Stomach smooth muscle (tissue), 2 donors: ENCODE data around the gene SMIM10L1.

Source experiments
- H3K27ac ChIP-seq: one replicate; pipeline ENCODE4 v1.7.0; 2013; ENCODE audit warnings: mild to moderate bottlenecking, low read length, inconsistent platforms
- H3K27me3 ChIP-seq, 2 donors: one replicate each; pipeline ENCODE4 v1.7.0; 2013; ENCODE audit warnings: low read length in 2 of 2; ENCODE audit not compliant: insufficient read depth in 2 of 2, control insufficient read depth in 1 of 2
- H3K36me3 ChIP-seq, 2 donors: one replicate each; pipeline ENCODE4 v1.7.0; 2013; ENCODE audit warnings: low read length in 2 of 2; ENCODE audit not compliant: control insufficient read depth in 2 of 2, insufficient read depth in 2 of 2
- H3K4me1 ChIP-seq: one replicate; pipeline ENCODE4 v1.7.0; 2013; ENCODE audit warnings: low read length; ENCODE audit not compliant: control insufficient read depth, insufficient read depth
- H3K4me3 ChIP-seq, 2 donors: one replicate each; pipeline ENCODE4 v1.7.0; 2013; ENCODE audit warnings: low read length in 2 of 2
- H3K9ac ChIP-seq, 2 donors: one replicate each; pipeline ENCODE4 v1.7.0; 2013; ENCODE audit warnings: low read length in 2 of 2, mild to moderate bottlenecking in 1 of 2
- H3K9me3 ChIP-seq, 2 donors: one replicate each; pipeline ENCODE4 v1.7.0; 2013; ENCODE audit warnings: low read length in 2 of 2; ENCODE audit not compliant: control insufficient read depth in 2 of 2
- donor health status: healthy.
- donor health status: Pancreatic carcinoma.

SMIM10L1 gene

DNA sequence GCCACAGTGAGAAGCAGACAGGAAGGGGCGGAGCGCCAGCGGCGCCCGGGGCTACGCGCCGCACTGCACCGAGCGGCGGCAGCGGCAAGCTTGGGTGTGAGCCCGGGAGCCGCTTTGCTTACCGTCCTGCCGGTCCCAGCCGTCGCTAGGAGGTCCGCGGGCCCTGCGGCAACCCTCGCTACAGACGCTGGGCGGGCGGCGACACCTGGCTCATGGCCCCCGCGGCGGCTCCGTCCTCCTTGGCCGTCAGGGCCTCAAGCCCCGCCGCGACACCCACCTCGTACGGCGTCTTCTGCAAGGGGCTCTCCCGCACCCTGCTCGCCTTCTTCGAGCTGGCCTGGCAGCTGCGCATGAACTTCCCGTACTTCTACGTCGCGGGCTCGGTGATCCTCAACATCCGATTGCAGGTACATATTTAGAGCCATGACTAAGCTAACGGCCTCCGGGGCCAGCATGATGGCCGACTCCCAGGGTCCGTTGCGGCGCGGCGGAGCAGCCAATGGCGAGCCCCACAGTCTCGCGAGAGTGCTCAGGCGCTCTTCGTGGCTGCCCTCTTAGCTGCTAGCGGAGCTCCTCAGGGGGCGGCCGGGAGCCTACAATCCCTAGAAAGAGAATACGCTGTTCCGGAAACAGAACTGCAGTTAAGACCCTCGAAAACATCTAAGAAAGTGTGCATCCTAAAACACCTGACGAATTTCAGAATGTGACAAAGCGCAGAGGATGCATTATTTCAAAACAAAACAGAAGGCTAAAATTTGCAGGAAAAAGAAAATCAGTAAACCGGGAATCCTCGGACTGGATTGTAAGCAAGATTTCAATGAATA, at the start of gene SMIM10L1:
SMIM10L1 (plus strand) TSS at position 50 of the 824 bp plus-strand sequence; CDS start at position 213, 163 bp downstream.
- Histone ChIP-seq H3K4me3 (peak within 1 kb of the TSS; percentile 70 to 88), H3K9me3 (no peaks in the 10 kb centered on the region), H3K9ac (peak within 1 kb of the TSS; percentile 69 to 91), H3K27ac (peak within 1 kb of the TSS; percentile 88), H3K36me3 (no peaks in the 10 kb centered on the region), H3K4me1 (peaks cover 5% of the 10 kb centered on the region), H3K27me3 (peaks cover 0 to 3% of the 10 kb centered on the region in 2 donors)

DNA sequence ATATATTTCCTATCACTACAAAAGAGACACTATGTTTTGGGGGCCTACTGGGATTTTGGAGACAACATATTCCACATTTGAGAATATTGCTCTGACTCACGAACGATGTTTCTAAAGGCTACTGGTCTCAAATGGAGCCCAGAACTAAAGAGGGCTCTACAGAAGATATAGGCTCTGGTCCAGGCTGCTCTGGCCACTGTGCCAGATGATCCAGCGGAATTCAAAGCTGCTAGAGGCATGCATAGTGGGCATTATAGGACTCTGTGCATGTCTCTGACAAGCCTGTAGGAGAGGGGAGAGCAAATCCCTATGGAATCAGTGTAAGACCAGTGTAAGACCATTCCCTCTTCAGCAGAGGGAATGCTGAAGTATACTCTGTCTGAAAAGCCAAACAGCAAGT, 40.6 kb upstream of the SMIM10L1 start:
- no peak overlapping the region for H3K9ac ChIP-seq
- no peak overlapping the region for H3K27ac ChIP-seq
- H3K4me3 ChIP-seq = no peak overlapping the region
- H3K9me3 ChIP-seq = no peaks in the 10 kb centered on the region
- no peaks in the 10 kb centered on the region for H3K4me1 ChIP-seq
- H3K27me3 ChIP-seq = no peaks in the 10 kb centered on the region
- no peaks in the 10 kb centered on the region for H3K36me3 ChIP-seq

DNA sequence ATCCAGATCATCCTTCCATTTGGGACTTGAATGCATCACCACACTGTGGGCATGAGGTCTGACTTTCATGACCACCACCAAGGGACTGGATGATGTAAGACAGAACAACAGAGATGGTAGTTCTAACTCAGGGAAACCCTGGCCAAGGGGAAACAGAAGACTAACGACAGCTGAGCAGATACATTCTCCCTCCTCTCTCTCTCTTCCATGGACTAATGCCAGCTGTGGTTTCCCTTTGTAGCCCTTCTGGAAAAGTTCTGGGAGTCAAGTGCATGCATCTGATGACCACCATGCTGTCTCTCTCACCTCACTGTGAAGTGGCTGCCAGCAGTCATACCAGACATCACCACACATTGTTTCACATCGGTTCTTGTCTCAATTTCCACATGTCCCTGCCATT, 40.0 kb upstream of the SMIM10L1 start:
- no peaks in the 10 kb centered on the region for H3K27me3 ChIP-seq
- no peaks in the 10 kb centered on the region for H3K9me3 ChIP-seq
- no peak overlapping the region for H3K4me3 ChIP-seq
- no peaks in the 10 kb centered on the region for H3K36me3 ChIP-seq
- no peak overlapping the region for H3K27ac ChIP-seq
- H3K4me1 ChIP-seq = no peaks in the 10 kb centered on the region
- no peak overlapping the region for H3K9ac ChIP-seq

DNA sequence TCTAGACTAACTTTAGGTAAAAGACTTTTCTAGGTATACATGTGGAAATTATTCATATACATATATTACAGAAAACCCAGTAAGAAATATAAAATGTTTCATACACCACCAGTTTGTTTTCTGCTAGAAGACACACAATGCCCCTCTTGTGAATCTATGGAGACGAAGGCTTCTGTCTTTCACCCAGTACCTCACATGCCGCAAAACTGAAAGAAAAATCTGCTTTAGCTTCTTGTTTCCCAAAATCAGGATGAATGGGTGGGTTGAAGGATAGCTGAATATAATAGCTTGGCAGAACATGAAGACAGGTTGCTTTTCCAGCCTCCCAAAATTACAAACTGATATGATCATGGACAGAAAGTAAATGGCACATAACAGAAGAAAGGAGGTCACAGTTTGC, 37.8 kb upstream of the SMIM10L1 start:
- Histone ChIP-seq H3K9ac (no peak overlapping the region), H3K36me3 (no peaks in the 10 kb centered on the region), H3K4me3 (no peak overlapping the region), H3K27me3 (no peaks in the 10 kb centered on the region), H3K4me1 (no peaks in the 10 kb centered on the region), H3K9me3 (no peaks in the 10 kb centered on the region), H3K27ac (no peak overlapping the region)

DNA sequence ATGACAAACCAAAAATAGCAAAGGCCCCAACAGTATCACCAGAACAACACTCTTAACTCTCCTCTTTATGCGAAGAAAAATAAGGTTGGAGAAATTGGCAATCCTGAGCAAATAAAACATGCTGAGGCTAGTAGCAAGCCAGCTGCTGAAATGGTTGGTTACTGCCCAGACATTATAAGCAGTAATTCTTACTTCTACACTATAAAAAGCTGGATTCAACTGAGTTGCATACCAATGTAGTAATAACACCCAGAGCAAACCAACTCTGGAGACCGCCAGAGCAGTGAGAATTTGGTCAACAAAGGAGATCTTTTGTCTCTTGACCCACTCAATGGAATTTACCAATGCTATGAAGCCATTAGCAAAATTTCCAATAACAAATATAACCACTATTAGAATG, 37.2 kb upstream of the SMIM10L1 start:
- H3K36me3 ChIP-seq = no peaks in the 10 kb centered on the region
- H3K27me3 ChIP-seq = no peaks in the 10 kb centered on the region
- H3K4me3 ChIP-seq = no peak overlapping the region
- H3K27ac ChIP-seq = no peak overlapping the region
- no peak overlapping the region for H3K9ac ChIP-seq
- no peaks in the 10 kb centered on the region for H3K4me1 ChIP-seq
- H3K9me3 ChIP-seq = no peaks in the 10 kb centered on the region

DNA sequence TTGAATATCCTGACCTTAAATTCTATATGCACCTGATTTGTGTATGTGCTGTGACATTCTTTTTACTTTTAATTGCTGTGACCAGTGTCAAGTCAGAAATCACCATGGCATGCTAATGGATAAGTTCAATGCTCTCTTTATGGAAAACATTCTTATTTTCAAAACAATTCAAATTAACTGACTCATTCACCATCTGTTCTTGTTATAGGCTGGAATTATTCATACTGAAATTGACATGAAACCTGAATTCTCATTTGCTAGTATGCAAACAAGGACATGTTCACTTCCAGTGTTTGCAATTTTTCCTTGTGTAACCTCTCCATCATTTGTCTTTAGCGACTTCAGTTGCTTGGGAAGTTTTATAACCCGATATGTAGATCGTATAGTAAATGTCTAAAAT, 36.7 kb upstream of the SMIM10L1 start, which contains the start of gene TAS2R30:
TAS2R30 (minus strand) TSS at position 340 of the 400 bp plus-strand sequence. CDS start 400 bp downstream, outside the sequence.
- no peak within 1 kb of the TSS for H3K4me3 ChIP-seq
- no peaks in the 10 kb centered on the region for H3K4me1 ChIP-seq
- no peaks in the 10 kb centered on the region for H3K36me3 ChIP-seq
- no peaks in the 10 kb centered on the region for H3K27me3 ChIP-seq
- no peaks in the 10 kb centered on the region for H3K9me3 ChIP-seq
- H3K27ac ChIP-seq = no peak within 1 kb of the TSS
- no peak within 1 kb of the TSS for H3K9ac ChIP-seq

DNA sequence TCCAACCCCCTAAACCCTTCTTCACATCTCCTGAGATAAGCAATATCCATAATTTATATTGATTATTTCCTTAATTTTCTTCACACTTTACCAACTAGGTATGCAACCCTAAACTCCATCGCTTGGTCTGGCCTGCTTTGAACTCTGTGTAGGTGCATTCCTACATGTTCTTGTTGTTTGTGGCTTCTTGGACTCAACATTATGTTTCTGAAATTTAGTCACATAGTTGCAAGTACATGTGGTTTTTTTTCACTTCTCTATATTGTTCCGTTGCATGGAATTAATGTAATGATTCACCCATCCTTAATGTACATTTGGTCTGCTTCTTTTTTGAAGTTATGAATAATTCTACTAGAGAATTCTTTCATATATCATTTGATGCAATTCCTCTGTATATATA, 34.9 kb upstream of the SMIM10L1 start:
- Histone ChIP-seq H3K27ac (no peak overlapping the region), H3K36me3 (no peaks in the 10 kb centered on the region)

DNA sequence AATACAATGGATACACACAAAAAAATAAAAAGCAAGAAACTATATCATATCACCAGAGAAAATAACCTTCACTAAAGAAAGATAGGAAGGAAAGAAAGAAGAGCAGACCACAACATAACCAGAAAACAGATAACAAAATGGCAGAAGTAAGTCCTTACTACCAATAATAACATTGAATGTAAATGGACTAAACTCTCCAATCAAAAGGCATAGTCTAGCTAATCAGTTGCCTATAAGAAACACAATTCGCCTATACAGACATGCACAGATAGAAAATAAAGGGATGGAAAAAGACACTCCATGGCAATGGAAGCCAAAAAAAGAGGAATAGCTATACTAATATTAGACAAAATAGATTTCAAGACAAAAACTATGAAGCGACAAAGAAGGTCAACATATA, 27.6 kb upstream of the SMIM10L1 start:
- no peak overlapping the region for H3K9ac ChIP-seq
- H3K27me3 ChIP-seq = no peaks in the 10 kb centered on the region
- H3K9me3 ChIP-seq = peaks cover 0 to 4% of the 10 kb centered on the region in 2 donors

More for the DNA sequence above, 34.9 kb upstream of the SMIM10L1 start:
- H3K4me3 ChIP-seq = no peak overlapping the region
- no peaks in the 10 kb centered on the region for H3K4me1 ChIP-seq
- no peaks in the 10 kb centered on the region for H3K9me3 ChIP-seq
- no peak overlapping the region for H3K9ac ChIP-seq
- H3K27me3 ChIP-seq = no peaks in the 10 kb centered on the region

DNA sequence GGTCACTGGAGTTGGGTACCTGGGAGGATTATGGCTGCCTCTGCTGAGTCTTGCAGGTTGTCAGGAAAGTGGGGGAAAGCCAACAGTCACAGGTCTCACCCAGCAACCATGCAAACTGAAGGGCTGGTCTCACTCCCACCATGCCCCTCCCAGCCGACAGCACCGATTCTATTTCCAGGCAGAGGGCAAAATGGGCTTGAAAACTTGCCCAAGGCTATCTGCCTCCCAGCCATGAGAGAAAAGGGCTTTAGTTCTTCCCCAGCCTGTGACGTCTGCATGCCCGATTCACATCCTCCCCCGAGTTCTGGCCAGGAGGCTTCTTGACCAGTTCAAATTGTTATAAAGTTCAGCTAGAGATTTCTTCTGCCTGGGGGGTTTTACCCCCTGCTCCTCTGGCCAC, 26.7 kb upstream of the SMIM10L1 start:
- peaks cover 0 to 4% of the 10 kb centered on the region in 2 donors for H3K9me3 ChIP-seq
- H3K27me3 ChIP-seq = no peaks in the 10 kb centered on the region
- H3K4me3 ChIP-seq = no peak overlapping the region
- no peaks in the 10 kb centered on the region for H3K4me1 ChIP-seq
- H3K27ac ChIP-seq = no peak overlapping the region
- H3K9ac ChIP-seq = no peak overlapping the region
- no peaks in the 10 kb centered on the region for H3K36me3 ChIP-seq

More for the DNA sequence above, 27.6 kb upstream of the SMIM10L1 start:
- H3K4me3 ChIP-seq = no peak overlapping the region
- no peak overlapping the region for H3K27ac ChIP-seq
- H3K4me1 ChIP-seq = no peaks in the 10 kb centered on the region
- H3K36me3 ChIP-seq = no peaks in the 10 kb centered on the region

DNA sequence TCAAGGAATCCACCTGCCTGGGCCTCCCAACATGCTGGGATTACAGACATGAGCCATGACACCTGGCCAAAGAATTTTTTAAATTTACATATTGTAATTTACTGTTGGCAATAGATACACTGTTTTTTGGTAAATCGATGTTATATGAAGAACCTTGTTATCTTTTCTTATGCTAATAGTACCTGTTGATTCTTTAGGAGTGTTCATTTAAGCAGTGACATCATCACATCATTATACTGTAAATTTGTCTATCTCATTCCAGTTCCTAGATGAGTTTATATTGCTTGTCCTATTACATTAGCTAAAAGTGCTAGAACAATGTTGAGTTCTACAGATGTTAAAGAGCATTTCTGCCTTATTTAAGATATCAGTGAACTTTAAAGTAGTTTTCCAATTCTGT, 23.6 kb upstream of the SMIM10L1 start:
- Histone ChIP-seq H3K9ac (no peak overlapping the region), H3K36me3 (no peaks in the 10 kb centered on the region), H3K27me3 (no peaks in the 10 kb centered on the region), H3K27ac (no peak overlapping the region), H3K4me1 (no peaks in the 10 kb centered on the region), H3K9me3 (peaks cover 0 to 4% of the 10 kb centered on the region in 2 donors), H3K4me3 (no peak overlapping the region)

DNA sequence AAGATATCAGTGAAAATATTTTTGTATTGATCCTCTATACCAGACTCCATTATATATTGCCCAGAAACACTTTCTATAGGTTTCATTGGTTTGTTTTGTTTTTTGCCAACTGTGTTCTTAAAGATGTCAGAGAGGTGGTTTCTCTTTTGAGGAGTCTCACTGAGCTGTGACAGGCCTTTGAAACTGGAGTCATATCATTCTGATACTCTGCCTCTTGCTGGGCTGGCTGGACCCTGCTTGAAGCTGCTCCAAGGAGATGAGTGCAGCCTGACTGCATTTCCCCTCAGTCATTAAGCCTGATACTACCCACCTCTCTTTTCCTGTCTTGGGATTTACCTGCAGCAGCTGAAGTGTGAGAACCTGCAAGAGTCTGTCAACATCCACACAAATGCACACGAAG, 20.2 kb upstream of the SMIM10L1 start:
- Histone ChIP-seq H3K4me1 (no peaks in the 10 kb centered on the region), H3K36me3 (no peaks in the 10 kb centered on the region), H3K27ac (no peak overlapping the region), H3K4me3 (no peak overlapping the region), H3K27me3 (no peaks in the 10 kb centered on the region), H3K9me3 (no peaks in the 10 kb centered on the region), H3K9ac (no peak overlapping the region)
